Effector CD8-positive, alpha-beta T cell (primary cell): Measurements from ENCODE around the gene RAB40C.

Source experiments
- DNase-seq: peaks from one replicate; lab custom pipeline; 2025; lab: John Stamatoyannopoulos, UW

RAB40C gene

GRCh38 chr16:668519-669171, 78.8 kb downstream of the RAB40C start:
- no peak for DNase-seq

- DNase-seq = no peak
Observed at GRCh38 chr16:669666-670065, 79.8 kb downstream of the RAB40C start.

GRCh38 chr16:670485-671352, 80.9 kb downstream of the RAB40C start:
- no peak for DNase-seq

GRCh38 chr16:671353-672131, 81.7 kb downstream of the RAB40C start:
- DNase-seq = no peak

GRCh38 chr16:672371-672770, 82.5 kb downstream of the RAB40C start:
- DNase-seq = no peak

GRCh38 chr16:672851-673250, 83.0 kb downstream of the RAB40C start:
- DNase-seq = no peak

- DNase-seq = no peak
Observed at GRCh38 chr16:673399-673991, 83.6 kb downstream of the RAB40C start.

- DNase-seq = no peak
Observed at GRCh38 chr16:674214-674881, 84.5 kb downstream of the RAB40C start.

GRCh38 chr16:674968-675883, 85.4 kb downstream of the RAB40C start, which contains the start of gene RHBDL1:
Gene RHBDL1, plus strand, starts transcription at chr16:675671. Its CDS starts 120 bp downstream, at chr16:675791.
- no peak for DNase-seq

- DNase-seq = no peak
Observed at GRCh38 chr16:675884-676564, 86.2 kb downstream of the RAB40C start.

- DNase-seq = no peak
Observed at GRCh38 chr16:676565-676902, 86.7 kb downstream of the RAB40C start.

- no peak for DNase-seq
Observed at GRCh38 chr16:676913-677312, 87.0 kb downstream of the RAB40C start.

- DNase-seq = no peak
Observed at GRCh38 chr16:677316-678190, 87.7 kb downstream of the RAB40C start.

GRCh38 chr16:678209-678857, 88.5 kb downstream of the RAB40C start:
- DNase-seq = no peak
